Common myeloid progenitor, CD34-positive (primary cell): ENCODE data around the gene NLRP3. TPM values are rescaled to one million over a fixed set of nuclear protein-coding genes. Genes with fewer than 3 reads are reported as not detected.
"Not testable (repeated sequence)": the region's sequence is repeated elsewhere in the genome, so short reads cannot be mapped to it uniquely, and the experiment has no call there.

Experiments
- CTCF ChIA-PET: fragments of 350-600 bp; sonication (Branson Sonifier 250); formaldehyde crosslinking; loops from one replicate; lab custom pipeline; 2021; ENCODE audit warnings: antibody characterized with exemption; lab: Charles Lee
- POLR2A ChIA-PET: fragments of 350-600 bp; sonication (Branson Sonifier 250); formaldehyde crosslinking; loops from one replicate; lab custom pipeline; 2021; ENCODE audit warnings: antibody characterized with exemption; lab: Charles Lee
- DNase-seq, 3 donors: peaks; one replicate each; pipeline versions ENCODE4 v3.0.0 to v3.0.0-alpha.2; 2013
- H3K27ac ChIP-seq, 2 experiments: 1 replicate in 1 of 2; 2 replicates in 1 of 2; pipeline ENCODE4 v1.7.0; 2013; ENCODE audit warnings: inconsistent platforms in 2 of 2, low read length in 2 of 2, mild to moderate bottlenecking in 2 of 2, low read depth in 1 of 2, moderate library complexity in 1 of 2; ENCODE audit not compliant: severe bottlenecking in 2 of 2, insufficient read depth in 1 of 2, poor library complexity in 1 of 2
- H3K27me3 ChIP-seq, 5 experiments: replicated peaks in 2 of 5; 1 replicate in 3 of 5; 2 replicates in 2 of 5; pipeline versions ENCODE4 v1.6.1 to v1.7.0; 2013; ENCODE audit warnings: low read length in 4 of 5, mild to moderate bottlenecking in 2 of 5, moderate library complexity in 2 of 5, inconsistent platforms in 1 of 5; ENCODE audit not compliant: insufficient read depth in 5 of 5, control insufficient read depth in 4 of 5
- H3K36me3 ChIP-seq, 4 experiments: 1 replicate in 2 of 4; 2 replicates in 2 of 4; pipeline versions ENCODE4 v1.6.1 to v1.7.0; 2013; ENCODE audit warnings: low read length in 3 of 4, control low read depth in 1 of 4, mild to moderate bottlenecking in 1 of 4; ENCODE audit not compliant: control insufficient read depth in 4 of 4, insufficient read depth in 4 of 4
- H3K4me1 ChIP-seq, 4 experiments: 1 replicate in 3 of 4; 2 replicates in 1 of 4; pipeline versions ENCODE4 v1.6.1 to v1.7.1; 2013; ENCODE audit warnings: low read length in 3 of 4, mild to moderate bottlenecking in 3 of 4, control low read depth in 1 of 4, inconsistent platforms in 1 of 4, moderate library complexity in 1 of 4; ENCODE audit not compliant: control insufficient read depth in 4 of 4, insufficient read depth in 4 of 4; ENCODE audit errors: control extremely low read depth in 1 of 4
- H3K4me3 ChIP-seq, 7 experiments: 1 replicate in 4 of 7; 2 replicates in 3 of 7; pipeline versions ENCODE4 v1.5.1 to v1.7.0; 2013; ENCODE audit warnings: mild to moderate bottlenecking in 7 of 7, low read length in 6 of 7, moderate library complexity in 6 of 7, inconsistent platforms in 2 of 7, low read depth in 2 of 7, control low read depth in 1 of 7; ENCODE audit not compliant: insufficient read depth in 4 of 7, control insufficient read depth in 1 of 7; ENCODE audit errors: extremely low read depth in 1 of 7
- H3K9me3 ChIP-seq, 5 experiments: 1 replicate in 4 of 5; 2 replicates in 1 of 5; pipeline versions ENCODE4 v1.6.1 to v1.7.1; 2013; ENCODE audit warnings: low read length in 4 of 5, mild to moderate bottlenecking in 2 of 5, inconsistent platforms in 1 of 5, low read depth in 1 of 5, moderate library complexity in 1 of 5; ENCODE audit not compliant: control insufficient read depth in 4 of 5, insufficient read depth in 2 of 5; ENCODE audit errors: control extremely low read depth in 1 of 5
- WGBS: methylation state at CpG from one replicate; pipeline ENCODE4 v1.1.5; 2013; ENCODE audit not compliant: insufficient coverage; 5-methylcytosine and 5-hydroxymethylcytosine counted together
- polyA plus RNA-seq: library from polyadenylated mRNA; unstranded; fragments of 120-200 nt; gene quantifications from one replicate; pipeline ENCODE4 v1.2.1, GENCODE V29; 2013

The NLRP3 gene
- polyA plus RNA-seq: 11.1 TPM

GRCh38 chr1:247415423-247416361, at the start of gene NLRP3:
Gene NLRP3, plus strand, starts transcription at chr1:247416173. Its CDS starts 2,628 bp downstream, at chr1:247418801.
- Histone ChIP-seq H3K36me3 (peaks cover 0 to 8% (median under 1%) of the 10 kb centered on the region in 4 experiments), H3K9me3 (no peaks in the 10 kb centered on the region), H3K27me3 (no peaks in the 10 kb centered on the region), H3K4me3 (peak within 1 kb of the TSS; percentile 55 to 92 (median 78)), H3K27ac (peak within 1 kb of the TSS; percentile 71 to 73), H3K4me1 (peaks cover 25 to 62% (median 56%) of the 10 kb centered on the region in 4 experiments)
- peak; percentile 85 to 93 (median 90) for DNase-seq
- POLR2A ChIA-PET: interaction anchor here (0.6 to 2.8 kb wide), 6 partner anchors 13 to 64 kb away, joined by 3 to 21 read pairs (median 4); no protein-coding TSS in a partner anchor
- 24% methylated on average over 17 of the region's 19 CpGs for WGBS
- CTCF ChIA-PET: interaction anchor here (0.8 to 5.4 kb wide), 13 partner anchors 10 to 203 kb away, joined by 3 to 47 read pairs (median 4); no protein-coding TSS in a partner anchor

GRCh38 chr1:247366345-247366744, 49.6 kb upstream of the NLRP3 start:
- H3K9me3 ChIP-seq, CTCF ChIA-PET, DNase-seq, POLR2A ChIA-PET, H3K27ac ChIP-seq, H3K4me3 ChIP-seq, H3K36me3 ChIP-seq, H3K27me3 ChIP-seq, H3K4me1 ChIP-seq: not testable (repeated sequence)
- 100% methylated on average over 1 of the region's 1 CpG for WGBS

GRCh38 chr1:247366926-247367645, 48.9 kb upstream of the NLRP3 start:
- CTCF ChIA-PET: interaction anchor here (1.0 kb wide), 1 partner anchor 119 kb away, joined by 3 read pairs; no protein-coding TSS in a partner anchor
- no peaks in the 10 kb centered on the region for H3K27me3 ChIP-seq
- H3K9me3 ChIP-seq: peaks cover 0 to 7% (median 4%) of the 10 kb centered on the region in 5 experiments
- no peak overlapping the region for H3K27ac ChIP-seq
- peaks cover 0 to 4% (median 2%) of the 10 kb centered on the region in 4 experiments for H3K4me1 ChIP-seq
- no peak for DNase-seq
- no peaks in the 10 kb centered on the region for H3K36me3 ChIP-seq
- H3K4me3 ChIP-seq: no peak overlapping the region
- POLR2A ChIA-PET: no interaction called here
- WGBS: 60% methylated on average over 1 of the region's 4 CpGs

- POLR2A ChIA-PET: no interaction called here
- WGBS: 100% methylated on average over 2 of the region's 6 CpGs
- CTCF ChIA-PET: interaction anchor here (0.8 to 1.0 kb wide), 2 partner anchors 15 to 119 kb away, joined by 3 read pairs; no protein-coding TSS in a partner anchor
- H3K9me3 ChIP-seq: peaks cover 0 to 7% (median 4%) of the 10 kb centered on the region in 5 experiments
- H3K4me1 ChIP-seq: peaks cover 0 to 4% (median 2%) of the 10 kb centered on the region in 4 experiments
- H3K4me3 ChIP-seq: no peak overlapping the region
- no peak for DNase-seq
- no peaks in the 10 kb centered on the region for H3K27me3 ChIP-seq
- no peaks in the 10 kb centered on the region for H3K36me3 ChIP-seq
- no peak overlapping the region for H3K27ac ChIP-seq
Measured at GRCh38 chr1:247367786-247368422, 48.1 kb upstream of the NLRP3 start.

- H3K36me3 ChIP-seq: no peaks in the 10 kb centered on the region
- peaks cover 0 to 7% (median 4%) of the 10 kb centered on the region in 5 experiments for H3K9me3 ChIP-seq
- ChIA-PET POLR2A (no interaction called here), CTCF (interaction anchor here (0.8 kb wide), 1 partner anchor 16 kb away, joined by 3 read pairs; no protein-coding TSS in a partner anchor)
- H3K4me3 ChIP-seq: no peak overlapping the region
- DNase-seq: no peak
- no peak overlapping the region for H3K27ac ChIP-seq
- H3K27me3 ChIP-seq: no peaks in the 10 kb centered on the region
- peaks cover 0 to 4% (median 2%) of the 10 kb centered on the region in 4 experiments for H3K4me1 ChIP-seq
- 100% methylated on average over 3 of the region's 7 CpGs for WGBS
Measured at GRCh38 chr1:247368490-247369145, 47.4 kb upstream of the NLRP3 start.
